Measurements from ENCODE around the gene MNX1. TPM values are rescaled to one million over a fixed set of nuclear protein-coding genes. Genes with fewer than 3 reads are reported as not detected.

MNX1 gene
- total RNA-seq, 1 donor from 2014 or later: 2.0 TPM

- no peak for TF ChIP-seq CTCF (IDR thresholded peaks at IDR 0.05; ENCODE audit: insufficient read depth, low read length, poor library complexity, severe bottlenecking)
- no peak overlapping the region for H3K4me3 ChIP-seq (ENCODE audit: low read depth, low read length)
- DNase-seq (ENCODE audit: low read depth): no peak
- no peaks in the 10 kb centered on the region for H3K36me3 ChIP-seq (ENCODE audit: control insufficient read depth, insufficient read depth, low read length)
- peaks cover 63% of the 10 kb centered on the region for H3K27me3 ChIP-seq (ENCODE audit: control insufficient read depth, insufficient read depth, low read length)
Observed at GRCh38 chr7:156998988-156999957, 11.2 kb downstream of the MNX1 start.

- DNase-seq (ENCODE audit: low read depth): no peak
- TF ChIP-seq CTCF (IDR thresholded peaks at IDR 0.05; ENCODE audit: insufficient read depth, low read length, poor library complexity, severe bottlenecking): no peak
- Histone ChIP-seq H3K36me3 (ENCODE audit: control insufficient read depth, insufficient read depth, low read length) (no peaks in the 10 kb centered on the region), H3K27me3 (ENCODE audit: control insufficient read depth, insufficient read depth, low read length) (peaks cover 26% of the 10 kb centered on the region), H3K4me3 (ENCODE audit: low read depth, low read length) (no peak overlapping the region)
Observed at GRCh38 chr7:156994417-156994816, 16.0 kb downstream of the MNX1 start.

- Histone ChIP-seq H3K36me3 (ENCODE audit: control insufficient read depth, insufficient read depth, low read length) (no peaks in the 10 kb centered on the region), H3K4me3 (ENCODE audit: low read depth, low read length) (no peak overlapping the region), H3K27me3 (ENCODE audit: control insufficient read depth, insufficient read depth, low read length) (peaks cover 21% of the 10 kb centered on the region)
- TF ChIP-seq CTCF (IDR thresholded peaks at IDR 0.05; ENCODE audit: insufficient read depth, low read length, poor library complexity, severe bottlenecking): no peak
- DNase-seq (ENCODE audit: low read depth): no peak
Observed at GRCh38 chr7:156993925-156994235, 16.6 kb downstream of the MNX1 start.

GRCh38 chr7:156993021-156993924 lies 17.2 kb downstream of the MNX1 start:
- no peak for TF ChIP-seq CTCF (IDR thresholded peaks at IDR 0.05; ENCODE audit: insufficient read depth, low read length, poor library complexity, severe bottlenecking)
- H3K36me3 ChIP-seq (ENCODE audit: control insufficient read depth, insufficient read depth, low read length): no peaks in the 10 kb centered on the region
- no peak for DNase-seq (ENCODE audit: low read depth)
- H3K27me3 ChIP-seq (ENCODE audit: control insufficient read depth, insufficient read depth, low read length): peaks cover 16% of the 10 kb centered on the region
- no peak overlapping the region for H3K4me3 ChIP-seq (ENCODE audit: low read depth, low read length)

DNA sequence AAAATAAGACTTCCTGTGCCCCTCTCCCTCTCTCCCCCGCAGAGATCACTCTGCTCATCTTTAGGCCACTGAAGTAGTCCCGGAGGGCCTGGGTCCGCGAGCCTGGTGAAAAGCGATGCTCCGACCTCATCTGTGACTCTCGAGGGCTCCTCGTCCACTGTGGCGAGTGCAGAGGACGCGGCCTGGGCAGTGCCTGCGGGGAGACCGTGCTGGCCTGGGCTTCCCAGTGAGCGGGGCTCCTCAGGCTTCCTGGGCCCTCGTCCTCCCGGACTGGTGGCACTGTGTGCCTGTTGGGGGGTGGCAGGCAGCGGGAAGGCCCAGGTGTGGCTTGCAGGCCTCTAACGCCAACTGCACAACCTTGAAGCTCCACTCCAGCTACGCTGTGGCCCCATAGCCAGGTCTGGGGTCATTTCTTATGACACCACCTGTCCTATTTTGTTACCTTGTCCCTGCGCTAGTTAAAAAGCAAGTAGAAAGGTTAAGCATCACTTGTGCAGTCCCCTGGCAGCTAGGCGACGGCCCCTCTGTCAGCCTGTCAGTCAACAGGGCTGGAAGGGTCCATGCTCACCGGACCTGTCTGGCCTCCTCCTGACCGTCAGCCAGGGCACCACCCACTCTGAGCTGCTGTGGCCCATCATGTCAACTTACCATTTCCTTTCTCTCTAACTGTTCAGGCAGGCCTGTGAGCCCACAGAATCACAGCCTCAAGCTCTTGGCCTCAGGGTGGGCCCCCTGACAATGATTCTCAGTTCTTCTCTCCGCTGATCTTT lies 20.5 kb downstream of the MNX1 start:
- no peak for TF ChIP-seq CTCF (IDR thresholded peaks at IDR 0.05; ENCODE audit: insufficient read depth, low read length, poor library complexity, severe bottlenecking)
- peaks cover 9% of the 10 kb centered on the region for H3K27me3 ChIP-seq (ENCODE audit: control insufficient read depth, insufficient read depth, low read length)
- no peak for DNase-seq (ENCODE audit: low read depth)
- H3K36me3 ChIP-seq (ENCODE audit: control insufficient read depth, insufficient read depth, low read length): no peaks in the 10 kb centered on the region
- H3K4me3 ChIP-seq (ENCODE audit: low read depth, low read length): no peak overlapping the region
